ENCODE results near the gene UBXN4. TPM values are rescaled to one million over a fixed set of nuclear protein-coding genes. Genes with fewer than 3 reads are reported as not detected.
"Not testable (repeated sequence)": the region's sequence is repeated elsewhere in the genome, so short reads cannot be mapped to it uniquely, and the experiment has no call there.

UBXN4 gene
- total RNA-seq, 3 donors from 2014 or later (not counting 1 experiment from before 2014, with no cell fraction given), result 129 to 153 (median 150) TPM

- no peaks in the 10 kb centered on the region for H3K9me3 Mint-ChIP-seq
- WGBS (ENCODE audit: insufficient coverage), result 95% methylated on average over 4 of the region's 6 CpGs
- no peaks in the 10 kb centered on the region for H3K4me1 Mint-ChIP-seq
- ATAC-seq, result peak; percentile 81 to 82 (median 81)
- Histone ChIP-seq H3K4me3 (ENCODE audit: low read length) (no peak overlapping the region), H3K27ac (ENCODE audit: low read length) (no peak overlapping the region), H3K9me3 (ENCODE audit: control insufficient read depth, insufficient read depth, low read length) (no peaks in the 10 kb centered on the region), H3K27me3 (ENCODE audit: control insufficient read depth, insufficient read depth, low read length) (no peaks in the 10 kb centered on the region), H3K36me3 (ENCODE audit: control insufficient read depth, insufficient read depth, low read length) (peaks cover 9% of the 10 kb centered on the region), H3K4me1 (ENCODE audit: control insufficient read depth, insufficient read depth, low read length) (no peaks in the 10 kb centered on the region)
- no peaks in the 10 kb centered on the region for H3K36me3 Mint-ChIP-seq
- H3K27ac Mint-ChIP-seq, result no peak overlapping the region
- intact Hi-C loops (cut with micrococcal nuclease), result loop anchor here (1.0 kb wide), 3 partner anchors 237 to 721 kb away; no protein-coding TSS in a partner anchor
- TF ChIP-seq CTCF (IDR thresholded peaks at IDR 0.05), result peak; percentile 97
- peak; percentile 60 to 80 for DNase-seq
- no peak overlapping the region for H3K4me3 Mint-ChIP-seq
- H3K27me3 Mint-ChIP-seq (ENCODE audit: low read depth in 2 of 2), result no peaks in the 10 kb centered on the region
These were observed 31.7 kb upstream of the UBXN4 start for GRCh38 chr2:135709992-135710391.

GRCh38 chr2:135715086-135715485 lies 26.6 kb upstream of the UBXN4 start:
- DNase-seq; H3K27me3 Mint-ChIP-seq (ENCODE audit: low read depth in 2 of 2); H3K4me1 Mint-ChIP-seq; H3K4me1 ChIP-seq (ENCODE audit: control insufficient read depth, insufficient read depth, low read length); intact Hi-C loops (cut with micrococcal nuclease); H3K4me3 ChIP-seq (ENCODE audit: low read length); H3K4me3 Mint-ChIP-seq; ATAC-seq; H3K9me3 Mint-ChIP-seq; H3K27me3 ChIP-seq (ENCODE audit: control insufficient read depth, insufficient read depth, low read length); H3K27ac Mint-ChIP-seq; H3K27ac ChIP-seq (ENCODE audit: low read length); H3K9me3 ChIP-seq (ENCODE audit: control insufficient read depth, insufficient read depth, low read length): not testable (repeated sequence)
- H3K36me3 Mint-ChIP-seq, result peaks cover 18% of the 10 kb centered on the region
- whole genome bisulfite sequencing (ENCODE audit: insufficient coverage), result 97% methylated on average over 9 of the region's 9 CpGs
- peaks cover 21% of the 10 kb centered on the region for H3K36me3 ChIP-seq (ENCODE audit: control insufficient read depth, insufficient read depth, low read length)

GRCh38 chr2:135728064-135728743 lies 13.5 kb upstream of the UBXN4 start:
- ATAC-seq (no peak), DNase-seq (no peak)
- intact Hi-C loops (cut with micrococcal nuclease), result no loop called here
- Mint-ChIP-seq H3K27me3 (ENCODE audit: low read depth in 2 of 2) (no peaks in the 10 kb centered on the region), H3K4me3 (no peak overlapping the region), H3K36me3 (no peaks in the 10 kb centered on the region), H3K4me1 (no peaks in the 10 kb centered on the region), H3K9me3 (no peaks in the 10 kb centered on the region), H3K27ac (no peak overlapping the region)
- no peaks in the 10 kb centered on the region for H3K9me3 ChIP-seq (ENCODE audit: control insufficient read depth, insufficient read depth, low read length)
- no peak overlapping the region for H3K4me3 ChIP-seq (ENCODE audit: low read length)
- no peaks in the 10 kb centered on the region for H3K4me1 ChIP-seq (ENCODE audit: control insufficient read depth, insufficient read depth, low read length)
- H3K27me3 ChIP-seq (ENCODE audit: control insufficient read depth, insufficient read depth, low read length), result no peaks in the 10 kb centered on the region
- no peak for TF ChIP-seq CTCF (IDR thresholded peaks at IDR 0.05)
- peaks cover 14% of the 10 kb centered on the region for H3K36me3 ChIP-seq (ENCODE audit: control insufficient read depth, insufficient read depth, low read length)
- H3K27ac ChIP-seq (ENCODE audit: low read length), result no peak overlapping the region
- 100% methylated on average over 2 of the region's 2 CpGs for WGBS (ENCODE audit: insufficient coverage)

GRCh38 chr2:135732561-135732960 lies 9.1 kb upstream of the UBXN4 start:
- H3K27me3 ChIP-seq (ENCODE audit: control insufficient read depth, insufficient read depth, low read length), result no peaks in the 10 kb centered on the region
- H3K4me3 Mint-ChIP-seq, result no peak overlapping the region
- H3K36me3 Mint-ChIP-seq, result no peaks in the 10 kb centered on the region
- no peaks in the 10 kb centered on the region for H3K9me3 Mint-ChIP-seq
- no peak overlapping the region for H3K27ac Mint-ChIP-seq
- no peaks in the 10 kb centered on the region for H3K36me3 ChIP-seq (ENCODE audit: control insufficient read depth, insufficient read depth, low read length)
- no peaks in the 10 kb centered on the region for H3K4me1 ChIP-seq (ENCODE audit: control insufficient read depth, insufficient read depth, low read length)
- intact Hi-C loops (cut with micrococcal nuclease), result no loop called here
- WGBS (ENCODE audit: insufficient coverage), result 96% methylated on average over 5 of the region's 5 CpGs
- no peak for TF ChIP-seq CTCF (IDR thresholded peaks at IDR 0.05)
- no peak overlapping the region for H3K27ac ChIP-seq (ENCODE audit: low read length)
- H3K27me3 Mint-ChIP-seq (ENCODE audit: low read depth in 2 of 2), result peaks cover 0 to 2% of the 10 kb centered on the region in 2 donors
- ATAC-seq (no peak), DNase-seq (no peak)
- H3K4me1 Mint-ChIP-seq, result no peaks in the 10 kb centered on the region
- H3K9me3 ChIP-seq (ENCODE audit: control insufficient read depth, insufficient read depth, low read length), result no peaks in the 10 kb centered on the region
- no peak overlapping the region for H3K4me3 ChIP-seq (ENCODE audit: low read length)

All from natural killer cell (primary cell).